ENCODE data around the gene ZFP36.

The ZFP36 gene

GRCh38 chr19:39380521-39381502, 25.8 kb upstream of the ZFP36 start:
- TF ChIP-seq ZFX (IDR thresholded peaks at IDR 0.05) (no peak), CTCF (conservative IDR thresholded peaks at IDR 0.05) (no peak)
- no peak overlapping the region for H3K27ac ChIP-seq

- TF ChIP-seq ZFX (IDR thresholded peaks at IDR 0.05), result no peak
- no peak for TF ChIP-seq CTCF (conservative IDR thresholded peaks at IDR 0.05)
- H3K27ac ChIP-seq, result no peak overlapping the region
Observed at GRCh38 chr19:39381910-39382611, 24.6 kb upstream of the ZFP36 start.

- TF ChIP-seq ZFX (IDR thresholded peaks at IDR 0.05) (no peak), CTCF (conservative IDR thresholded peaks at IDR 0.05) (no peak)
- no peak overlapping the region for H3K27ac ChIP-seq
Observed at GRCh38 chr19:39382991-39383828, 23.4 kb upstream of the ZFP36 start.

GRCh38 chr19:39384839-39385568, 21.6 kb upstream of the ZFP36 start:
- no peak overlapping the region for H3K27ac ChIP-seq
- no peak for TF ChIP-seq CTCF (conservative IDR thresholded peaks at IDR 0.05)
- TF ChIP-seq ZFX (IDR thresholded peaks at IDR 0.05), result no peak

GRCh38 chr19:39385629-39386411, 20.8 kb upstream of the ZFP36 start:
- H3K27ac ChIP-seq, result no peak overlapping the region
- TF ChIP-seq ZFX (IDR thresholded peaks at IDR 0.05) (no peak), CTCF (conservative IDR thresholded peaks at IDR 0.05) (no peak)

- no peak for TF ChIP-seq CTCF (conservative IDR thresholded peaks at IDR 0.05)
- no peak for TF ChIP-seq ZFX (IDR thresholded peaks at IDR 0.05)
- H3K27ac ChIP-seq, result no peak overlapping the region
Observed at GRCh38 chr19:39386557-39386956, 20.1 kb upstream of the ZFP36 start.

All from C4-2B (cell line).